HEK293T (cell line): ENCODE data around the gene PPIA.

Source experiments
- ARNT ChIP-seq: fragments of 450-650 bp; IDR thresholded peaks from 2 replicates; pipeline ENCODE4 v1.6.1; 2017; ENCODE audit warnings: mild to moderate bottlenecking
- CTBP1 ChIP-seq: fragments of 450-650 bp; IDR thresholded peaks from 2 replicates; pipeline ENCODE4 v1.6.1; 2016; ENCODE audit warnings: borderline replicate concordance
- FOXA1 ChIP-seq: fragments of 450-650 bp; IDR thresholded peaks from 2 replicates; pipeline ENCODE4 v1.6.1; 2016; ENCODE audit warnings: mild to moderate bottlenecking
- FOXM1 ChIP-seq: fragments of 450-650 bp; IDR thresholded peaks from 2 replicates; pipeline ENCODE4 v1.6.1; 2017; ENCODE audit warnings: mild to moderate bottlenecking, borderline replicate concordance
- HDGF ChIP-seq: fragments of 450-650 bp; IDR thresholded peaks from 2 replicates; pipeline ENCODE4 v1.6.1; 2017; ENCODE audit warnings: antibody characterized with exemption, borderline replicate concordance
- SP1 ChIP-seq: fragments of 450-650 bp; IDR thresholded peaks from 2 replicates; pipeline ENCODE4 v1.6.1; 2017

GRCh38 chr7:44756904-44757303 lies 39.6 kb upstream of the PPIA start:
- TF ChIP-seq CTBP1 (no peak), SP1 (no peak), FOXA1 (no peak), FOXM1 (no peak), HDGF (no peak), ARNT (no peak)
